GM12874 (cell line): Measurements from ENCODE around the gene DDX46.
A peak's percentile ranks its signal among the peaks of the same experiment; 100 is the strongest.

Experiments used
- CTCF ChIP-seq: IDR thresholded peaks from 2 replicates; pipeline ENCODE4 v1.5.1; 2011; ENCODE audit warnings: low read depth, mild to moderate bottlenecking, control low read depth, low read length, moderate library complexity; ENCODE audit not compliant: insufficient read depth

DDX46 gene

GRCh38 chr5:134837530-134838181 lies 79.1 kb downstream of the DDX46 start:
- TF ChIP-seq CTCF = no peak

GRCh38 chr5:134840811-134841210 lies 82.2 kb downstream of the DDX46 start:
- TF ChIP-seq CTCF = no peak

GRCh38 chr5:134844252-134844651 lies 85.7 kb downstream of the DDX46 start:
- TF ChIP-seq CTCF = no peak

GRCh38 chr5:134845335-134845851 lies 86.8 kb downstream of the DDX46 start:
- TF ChIP-seq CTCF = no peak

GRCh38 chr5:134845852-134846640 lies 87.5 kb downstream of the DDX46 start, which contains the start of gene C5orf24:
Gene C5orf24 (plus strand): TSS chr5:134845968. CDS start chr5:134854901, 8,933 bp downstream.
- no peak for TF ChIP-seq CTCF

- TF ChIP-seq CTCF = no peak
Measured at GRCh38 chr5:134846641-134846960, 88.0 kb downstream of the DDX46 start.

GRCh38 chr5:134851307-134851923 lies 92.8 kb downstream of the DDX46 start:
- TF ChIP-seq CTCF = peak; percentile 45; the same call in 1 of the 2 replicates
